B cell (primary cell): Measurements from ENCODE around the gene GPR162. TPM values are rescaled to one million over a fixed set of nuclear protein-coding genes. Genes with fewer than 3 reads are reported as not detected.

Experiments
- ATAC-seq: fragments of 200-7000 bp; cut with Tn5 transposase; one replicate; pipeline ENCODE4 v1.10.0; 2021; ENCODE audit warnings: low read depth, mild to moderate bottlenecking, moderate number of reproducible peaks, moderate library complexity
- CTCF ChIA-PET: fragments of 350-600 bp; sonication (Branson Sonifier 250); formaldehyde crosslinking; loops from one replicate; lab custom pipeline; 2021; ENCODE audit warnings: antibody characterized with exemption, inconsistent platforms; lab: Charles Lee
- POLR2A ChIA-PET: fragments of 350-600 bp; sonication (Branson Sonifier 250); formaldehyde crosslinking; loops from one replicate; lab custom pipeline; 2021; ENCODE audit warnings: antibody characterized with exemption; lab: Charles Lee
- DNase-seq: peaks from one replicate; pipeline ENCODE4 v3.0.0; 2013
- H2AFZ ChIP-seq: 2 replicates; pipeline ENCODE4 v1.6.1; 2012; ENCODE audit warnings: mild to moderate bottlenecking, low read depth, low read length; ENCODE audit not compliant: insufficient read depth, poor library complexity, severe bottlenecking
- H3K27ac ChIP-seq, 2 donors: 1 replicate in 1 of 2; 2 replicates in 1 of 2; pipeline ENCODE4 v1.5.1; 2012 to 2013; ENCODE audit warnings: low read length in 2 of 2, mild to moderate bottlenecking in 2 of 2, moderate library complexity in 1 of 2
- H3K27me3 ChIP-seq, 4 experiments: fragments of 200-600 bp in 1 of 4; sonication (generic) in 1 of 4; replicated peaks in 1 of 4; 1 replicate in 2 of 4; 2 replicates in 2 of 4; pipeline versions ENCODE4 v1.6.1 to v1.7.0; 2013 to 2016; ENCODE audit warnings: low read length in 3 of 4, mild to moderate bottlenecking in 2 of 4, mixed read lengths in 1 of 4, moderate library complexity in 1 of 4; ENCODE audit not compliant: insufficient read depth in 4 of 4, control insufficient read depth in 3 of 4; ENCODE audit errors: control extremely low read depth in 1 of 4
- H3K36me3 ChIP-seq, 2 experiments: replicated peaks in 1 of 2; 1 replicate in 1 of 2; 2 replicates in 1 of 2; pipeline versions ENCODE4 v1.6.1 to v1.7.1; 2013; ENCODE audit warnings: low read length in 1 of 2; ENCODE audit not compliant: insufficient read depth in 2 of 2, control insufficient read depth in 1 of 2; ENCODE audit errors: control extremely low read depth in 1 of 2, extremely low read depth in 1 of 2
- H3K4me1 ChIP-seq, 2 donors: fragments of 200-600 bp in 1 of 2; sonication (generic) in 1 of 2; 1 replicate in 1 of 2; 2 replicates in 1 of 2; pipeline versions ENCODE4 v1.5.1 to v1.6.1; 2013 to 2017; ENCODE audit warnings: low read length in 2 of 2; ENCODE audit not compliant: control insufficient read depth in 2 of 2, insufficient read depth in 2 of 2
- H3K4me2 ChIP-seq: replicated peaks from 2 replicates; pipeline ENCODE3; 2012; ENCODE audit warnings: mild to moderate bottlenecking, low read depth, low read length; ENCODE audit not compliant: poor library complexity, severe bottlenecking
- H3K4me3 ChIP-seq, 5 experiments: fragments of 200-600 bp in 1 of 5; sonication (generic) in 1 of 5; 1 replicate in 3 of 5; 2 replicates in 2 of 5; pipeline versions ENCODE4 v1.5.1 to v1.7.0; 2011 to 2016; ENCODE audit warnings: low read length in 4 of 5, mild to moderate bottlenecking in 4 of 5, low read depth in 2 of 5, control low read depth in 1 of 5, moderate library complexity in 1 of 5; ENCODE audit not compliant: insufficient read depth in 1 of 5; ENCODE audit errors: control extremely low read depth in 1 of 5, extremely low read depth in 1 of 5
- H3K79me2 ChIP-seq: fragments of 200-600 bp; sonication (generic); one replicate; pipeline ENCODE4 v1.6.0; 2016; ENCODE audit warnings: low read length; ENCODE audit not compliant: control insufficient read depth, insufficient read depth
- H3K9ac ChIP-seq: fragments of 200-600 bp; sonication (generic); 2 replicates; pipeline ENCODE4 v1.6.1; 2017; ENCODE audit warnings: mild to moderate bottlenecking, low read length, moderate library complexity
- H3K9me3 ChIP-seq, 3 donors: one replicate each; pipeline versions ENCODE4 v1.6.1 to v1.7.1; 2013; ENCODE audit warnings: low read length in 2 of 3; ENCODE audit not compliant: control insufficient read depth in 2 of 3, insufficient read depth in 1 of 3; ENCODE audit errors: control extremely low read depth in 1 of 3
- H4K20me1 ChIP-seq: 2 replicates; pipeline ENCODE4 v1.6.0; 2012; ENCODE audit warnings: mild to moderate bottlenecking, low read length; ENCODE audit not compliant: insufficient read depth, control insufficient read depth, poor library complexity, severe bottlenecking
- H3K27ac Mint-ChIP-seq: one replicate; pipeline ENCODE4 v1.8.0; 2021; ENCODE audit warnings: mixed read lengths
- H3K27me3 Mint-ChIP-seq: one replicate; pipeline ENCODE4 v1.8.0; 2021; ENCODE audit warnings: mixed read lengths
- H3K4me1 Mint-ChIP-seq: one replicate; pipeline ENCODE4 v1.8.0; 2021; ENCODE audit warnings: mixed read lengths
- H3K4me3 Mint-ChIP-seq: one replicate; pipeline ENCODE4 v1.8.0; 2021; ENCODE audit warnings: mixed read lengths
- H3K9me3 Mint-ChIP-seq: one replicate; pipeline ENCODE4 v1.8.0; 2022; ENCODE audit warnings: mixed read lengths; ENCODE audit not compliant: insufficient read depth
- CTCF ChIP-seq: fragments of 200-600 bp; IDR thresholded peaks from one replicate; pipeline ENCODE4 v1.8.0; 2022; ENCODE audit warnings: antibody characterized with exemption, mild to moderate bottlenecking
- EZH2 ChIP-seq: IDR thresholded peaks from 2 replicates; pipeline ENCODE4 v1.6.1; 2012; ENCODE audit warnings: borderline replicate concordance, low read depth, mild to moderate bottlenecking, moderate library complexity, low read length; ENCODE audit not compliant: insufficient read depth, poor library complexity, severe bottlenecking
- WGBS: methylation state at CpG from one replicate; pipeline ENCODE4 v1.1.5; 2013; ENCODE audit warnings: missing lambda C conversion rate; ENCODE audit not compliant: insufficient coverage; 5-methylcytosine and 5-hydroxymethylcytosine counted together
- intact Hi-C: fragments of 100-400 bp; cut with micrococcal nuclease; formaldehyde crosslinking; loops from one replicate; pipeline ENCODE4 v1.10.0; 2022
- polyA plus RNA-seq: library from polyadenylated mRNA; depleted of rRNA; stranded (reverse); fragments of >200 nt; gene quantifications from 2 replicates; pipeline ENCODE4 v1.2.3, GENCODE V29; 2012
- total RNA-seq, 2 donors: library from RNA; stranded (reverse); fragments of 120-200 nt in 1 of 2; gene quantifications; 1 replicate in 1 of 2; 2 replicates in 1 of 2; pipeline versions ENCODE4 v1.2.3 to v1.2.4, GENCODE V29; 2013 to 2022

Gene GPR162
- total and polyA plus RNA-seq, 2 donors (not counting 1 experiment from before 2014, with no cell fraction given) = 0.54 TPM; not detected in 1

GRCh38 chr12:6810758-6811157 is 10.9 kb upstream of the GPR162 start:
- Mint-ChIP-seq H3K4me1 (peaks cover 8% of the 10 kb centered on the region), H3K27ac (no peak overlapping the region), H3K27me3 (peaks cover 10% of the 10 kb centered on the region), H3K9me3 (no peaks in the 10 kb centered on the region), H3K4me3 (no peak overlapping the region)
- no peaks in the 10 kb centered on the region for H3K9me3 ChIP-seq
- TF ChIP-seq CTCF (no peak), EZH2 (no peak)
- H4K20me1 ChIP-seq = no peaks in the 10 kb centered on the region
- H3K4me3 ChIP-seq = no peak overlapping the region
- peaks cover 0 to 13% (median 0%) of the 10 kb centered on the region in 4 experiments for H3K27me3 ChIP-seq
- H3K79me2 ChIP-seq = no peaks in the 10 kb centered on the region
- H3K9ac ChIP-seq = no peak overlapping the region
- no peak overlapping the region for H3K4me2 ChIP-seq
- no peak overlapping the region for H2AFZ ChIP-seq
- no peak overlapping the region for H3K27ac ChIP-seq
- H3K36me3 ChIP-seq = no peaks in the 10 kb centered on the region
- ATAC-seq (no peak), DNase-seq (no peak)
- WGBS = 93% methylated on average over 1 of the region's 1 CpG
- POLR2A ChIA-PET = no interaction called here
- intact Hi-C loops = no loop called here
- CTCF ChIA-PET = interaction anchor here (0.6 to 3.9 kb wide), 4 partner anchors 21 to 57 kb away, joined by 3 to 13 read pairs (median 3); partner anchors contain the start of gene MLF2
- H3K4me1 ChIP-seq = peaks cover 0 to 9% of the 10 kb centered on the region in 2 donors

GRCh38 chr12:6813363-6813762 is 8.3 kb upstream of the GPR162 start:
- ChIA-PET POLR2A (interaction anchor here (0.7 kb wide), 2 partner anchors 29 to 78 kb away, joined by 3 to 4 read pairs; no protein-coding TSS in a partner anchor), CTCF (interaction anchor here (0.9 to 3.9 kb wide), 6 partner anchors 12 to 129 kb away, joined by 3 to 13 read pairs (median 4); partner anchors contain the start of genes MLF2 and P3H3)
- H3K27ac Mint-ChIP-seq = no peak overlapping the region
- peaks cover 22% of the 10 kb centered on the region for H3K27me3 Mint-ChIP-seq
- intact Hi-C loops = no loop called here
- H3K4me2 ChIP-seq = no peak overlapping the region
- H3K9me3 ChIP-seq = no peaks in the 10 kb centered on the region
- peaks cover 0 to 9% of the 10 kb centered on the region in 2 donors for H3K4me1 ChIP-seq
- H3K27ac ChIP-seq = no peak overlapping the region
- H3K4me1 Mint-ChIP-seq = peaks cover 8% of the 10 kb centered on the region
- H4K20me1 ChIP-seq = no peaks in the 10 kb centered on the region
- no peaks in the 10 kb centered on the region for H3K79me2 ChIP-seq
- no peak for TF ChIP-seq CTCF
- no peak for TF ChIP-seq EZH2
- H3K36me3 ChIP-seq = no peaks in the 10 kb centered on the region
- H3K27me3 ChIP-seq = peaks cover 0 to 17% (median 0%) of the 10 kb centered on the region in 4 experiments
- WGBS = no CpG with 5 or more reads among the region's 4 CpGs
- DNase-seq (no peak), ATAC-seq (no peak)
- H3K9ac ChIP-seq = no peak overlapping the region
- no peak overlapping the region for H3K4me3 Mint-ChIP-seq
- no peak overlapping the region for H3K4me3 ChIP-seq
- H3K9me3 Mint-ChIP-seq = no peaks in the 10 kb centered on the region
- H2AFZ ChIP-seq = no peak overlapping the region
